ENCODE measurements around the gene PCDHGA1. TPM values are rescaled to one million over a fixed set of nuclear protein-coding genes. Genes with fewer than 3 reads are reported as not detected.

Gene PCDHGA1
- polyA plus RNA-seq, 1 experiment = 2.2 TPM

- ChIA-PET POLR2A (interaction anchor here (0.7 to 4.7 kb wide), 10 partner anchors 9 to 460 kb away, joined by 3 to 40 read pairs (median 4); partner anchors contain the start of genes PCDHGC3, PCDHGC5 and RNF14), CTCF (interaction anchor here (0.6 to 11.7 kb wide), 12 partner anchors 9 to 96 kb away, joined by 3 to 165 read pairs (median 4); partner anchors contain the start of genes PCDHGA10, PCDHGC3 and PCDHGC5)
- no peaks in the 10 kb centered on the region for H3K9me3 ChIP-seq (ENCODE audit: control insufficient read depth, insufficient read depth, low read length)
- peak overlapping the region; percentile 40 for H3K4me3 ChIP-seq (ENCODE audit: low read depth, low read length)
- no peak for TF ChIP-seq CTCF (IDR thresholded peaks at IDR 0.05; ENCODE audit: low read depth, low read length)
- peak overlapping the region; percentile 91 for H3K27ac ChIP-seq (ENCODE audit: low read depth, low read length)
- peak; percentile 92 for DNase-seq (ENCODE audit: low read depth, low spot score)
- no peaks in the 10 kb centered on the region for H3K27me3 ChIP-seq (ENCODE audit: control insufficient read depth, insufficient read depth, low read length)
Measured at GRCh38 chr5:141508798-141509611, 178.7 kb downstream of the PCDHGA1 start.

GRCh38 chr5:141510160-141510559 is 179.8 kb downstream of the PCDHGA1 start:
- POLR2A ChIA-PET = interaction anchor here (1.0 to 4.7 kb wide), 2 partner anchors 11 to 14 kb away, joined by 3 to 40 read pairs; no protein-coding TSS in a partner anchor
- no peak for DNase-seq (ENCODE audit: low read depth, low spot score)
- Histone ChIP-seq H3K27me3 (ENCODE audit: control insufficient read depth, insufficient read depth, low read length) (no peaks in the 10 kb centered on the region), H3K27ac (ENCODE audit: low read depth, low read length) (no peak overlapping the region), H3K4me3 (ENCODE audit: low read depth, low read length) (no peak overlapping the region), H3K9me3 (ENCODE audit: control insufficient read depth, insufficient read depth, low read length) (no peaks in the 10 kb centered on the region)
- CTCF ChIA-PET = interaction anchor here (1.7 to 11.7 kb wide), 3 partner anchors 13 to 54 kb away, joined by 8 to 165 read pairs (median 12); no protein-coding TSS in a partner anchor
- TF ChIP-seq CTCF (IDR thresholded peaks at IDR 0.05; ENCODE audit: low read depth, low read length) = no peak

- Histone ChIP-seq H3K4me3 (ENCODE audit: low read depth, low read length) (no peak overlapping the region), H3K27ac (ENCODE audit: low read depth, low read length) (no peak overlapping the region), H3K9me3 (ENCODE audit: control insufficient read depth, insufficient read depth, low read length) (no peaks in the 10 kb centered on the region), H3K27me3 (ENCODE audit: control insufficient read depth, insufficient read depth, low read length) (no peaks in the 10 kb centered on the region)
- no peak for TF ChIP-seq CTCF (IDR thresholded peaks at IDR 0.05; ENCODE audit: low read depth, low read length)
- ChIA-PET POLR2A (interaction anchor here (4.7 kb wide), 1 partner anchor 10 kb away, joined by 40 read pairs; no protein-coding TSS in a partner anchor), CTCF (interaction anchor here (2.0 to 11.7 kb wide), 4 partner anchors 12 to 47 kb away, joined by 7 to 165 read pairs (median 20); no protein-coding TSS in a partner anchor)
- no peak for DNase-seq (ENCODE audit: low read depth, low spot score)
Measured at GRCh38 chr5:141510850-141511601, 180.7 kb downstream of the PCDHGA1 start.

- TF ChIP-seq CTCF (IDR thresholded peaks at IDR 0.05; ENCODE audit: low read depth, low read length) = no peak
- no peaks in the 10 kb centered on the region for H3K9me3 ChIP-seq (ENCODE audit: control insufficient read depth, insufficient read depth, low read length)
- H3K27me3 ChIP-seq (ENCODE audit: control insufficient read depth, insufficient read depth, low read length) = no peaks in the 10 kb centered on the region
- no peak overlapping the region for H3K4me3 ChIP-seq (ENCODE audit: low read depth, low read length)
- no peak for DNase-seq (ENCODE audit: low read depth, low spot score)
- H3K27ac ChIP-seq (ENCODE audit: low read depth, low read length) = peak overlapping the region; percentile 80
- CTCF ChIA-PET = interaction anchor here (0.6 to 11.7 kb wide), 9 partner anchors 10 to 138 kb away, joined by 3 to 165 read pairs (median 7); no protein-coding TSS in a partner anchor
- POLR2A ChIA-PET = interaction anchor here (2.0 kb wide), 1 partner anchor 10 kb away, joined by 10 read pairs; no protein-coding TSS in a partner anchor
Measured at GRCh38 chr5:141511771-141512325, 181.5 kb downstream of the PCDHGA1 start.

All from AG04450 (cell line).